Ectodermal cell (in vitro differentiated cells): Measurements from ENCODE around the gene ASTN1.

ENCODE experiments used
- H3K27ac ChIP-seq: 2 replicates; pipeline ENCODE4 v1.7.0; 2013; ENCODE audit warnings: mild to moderate bottlenecking, low read depth, low read length; ENCODE audit not compliant: insufficient read depth, poor library complexity, severe bottlenecking
- H3K27me3 ChIP-seq: 2 replicates; pipeline ENCODE4 v1.7.0; 2013; ENCODE audit warnings: mild to moderate bottlenecking, low read length; ENCODE audit not compliant: insufficient read depth, control insufficient read depth, poor library complexity, severe bottlenecking
- H3K36me3 ChIP-seq: one replicate; pipeline ENCODE4 v1.7.0; 2013; ENCODE audit warnings: low read length; ENCODE audit not compliant: control insufficient read depth, insufficient read depth
- H3K4me1 ChIP-seq: one replicate; pipeline ENCODE4 v1.7.0; 2013; ENCODE audit warnings: low read length; ENCODE audit not compliant: control insufficient read depth, insufficient read depth
- H3K4me3 ChIP-seq: 2 replicates; pipeline ENCODE4 v1.7.0; 2013; ENCODE audit warnings: low read depth, low read length, control low read depth; ENCODE audit not compliant: insufficient read depth
- H3K9me3 ChIP-seq: 2 replicates; pipeline ENCODE4 v1.7.0; 2013; ENCODE audit warnings: mild to moderate bottlenecking, low read length, moderate library complexity; ENCODE audit not compliant: control insufficient read depth
- WGBS, 2 experiments: methylation state at CpG; one replicate each; pipeline ENCODE4 v1.1.7; 2013; ENCODE audit warnings: missing lambda C conversion rate in 2 of 2; 5-methylcytosine and 5-hydroxymethylcytosine counted together

The ASTN1 gene

GRCh38 chr1:177133977-177134538 is 30.5 kb downstream of the ASTN1 start:
- Histone ChIP-seq H3K27me3 (no peaks in the 10 kb centered on the region), H3K4me1 (no peaks in the 10 kb centered on the region), H3K9me3 (no peaks in the 10 kb centered on the region), H3K4me3 (no peak overlapping the region), H3K36me3 (no peaks in the 10 kb centered on the region), H3K27ac (no peak overlapping the region)
- WGBS, 2 experiments, result 92 to 94% methylated on average over 4 of the region's 4 CpGs

- no peaks in the 10 kb centered on the region for H3K4me1 ChIP-seq
- no peak overlapping the region for H3K27ac ChIP-seq
- H3K36me3 ChIP-seq, result no peaks in the 10 kb centered on the region
- no peaks in the 10 kb centered on the region for H3K27me3 ChIP-seq
- WGBS, 2 experiments, result 94 to 100% methylated on average over 2 of the region's 2 CpGs
- H3K9me3 ChIP-seq, result no peaks in the 10 kb centered on the region
- no peak overlapping the region for H3K4me3 ChIP-seq
These were observed 32.4 kb downstream of the ASTN1 start for GRCh38 chr1:177132141-177132540.

- H3K9me3 ChIP-seq, result no peaks in the 10 kb centered on the region
- 85 to 89% methylated on average over 3 to 4 of the region's 4 CpGs for WGBS, 2 experiments
These were observed 32.8 kb downstream of the ASTN1 start for GRCh38 chr1:177131723-177132122.

GRCh38 chr1:177130451-177130945 is 34.0 kb downstream of the ASTN1 start:
- H3K4me3 ChIP-seq, result no peak overlapping the region
- WGBS, 2 experiments, result 91 to 94% methylated on average over 5 of the region's 5 CpGs
- H3K27ac ChIP-seq, result no peak overlapping the region
- no peaks in the 10 kb centered on the region for H3K4me1 ChIP-seq
- H3K9me3 ChIP-seq, result no peaks in the 10 kb centered on the region
- no peaks in the 10 kb centered on the region for H3K36me3 ChIP-seq
- no peaks in the 10 kb centered on the region for H3K27me3 ChIP-seq

More at GRCh38 chr1:177131723-177132122, 32.8 kb downstream of the ASTN1 start:
- Histone ChIP-seq H3K4me3 (no peak overlapping the region), H3K27me3 (no peaks in the 10 kb centered on the region), H3K36me3 (no peaks in the 10 kb centered on the region), H3K4me1 (no peaks in the 10 kb centered on the region), H3K27ac (no peak overlapping the region)

GRCh38 chr1:177128665-177129281 is 35.7 kb downstream of the ASTN1 start:
- H3K4me3 ChIP-seq, result no peak overlapping the region
- H3K27ac ChIP-seq, result no peak overlapping the region
- H3K27me3 ChIP-seq, result no peaks in the 10 kb centered on the region
- H3K4me1 ChIP-seq, result no peaks in the 10 kb centered on the region
- no peaks in the 10 kb centered on the region for H3K36me3 ChIP-seq
- no peaks in the 10 kb centered on the region for H3K9me3 ChIP-seq
- WGBS, 2 experiments, result 91 to 96% methylated on average over 4 of the region's 4 CpGs

- H3K27ac ChIP-seq, result no peak overlapping the region
- 76 to 77% methylated on average over 3 of the region's 3 CpGs for WGBS, 2 experiments
These were observed 38.2 kb downstream of the ASTN1 start for GRCh38 chr1:177126267-177126666.

GRCh38 chr1:177124577-177125278 is 39.8 kb downstream of the ASTN1 start:
- H3K27me3 ChIP-seq, result no peaks in the 10 kb centered on the region
- no peaks in the 10 kb centered on the region for H3K4me1 ChIP-seq
- no peaks in the 10 kb centered on the region for H3K9me3 ChIP-seq
- no peak overlapping the region for H3K4me3 ChIP-seq
- no peak overlapping the region for H3K27ac ChIP-seq
- H3K36me3 ChIP-seq, result no peaks in the 10 kb centered on the region
- WGBS, 2 experiments, result 94 to 97% methylated on average over 3 to 4 of the region's 4 CpGs

More at GRCh38 chr1:177126267-177126666, 38.2 kb downstream of the ASTN1 start:
- no peaks in the 10 kb centered on the region for H3K4me1 ChIP-seq
- H3K4me3 ChIP-seq, result no peak overlapping the region
- H3K9me3 ChIP-seq, result no peaks in the 10 kb centered on the region
- no peaks in the 10 kb centered on the region for H3K27me3 ChIP-seq
- no peaks in the 10 kb centered on the region for H3K36me3 ChIP-seq

- peaks cover 4% of the 10 kb centered on the region for H3K4me1 ChIP-seq
- no peak overlapping the region for H3K27ac ChIP-seq
- no peaks in the 10 kb centered on the region for H3K9me3 ChIP-seq
- no peak overlapping the region for H3K4me3 ChIP-seq
- no peaks in the 10 kb centered on the region for H3K27me3 ChIP-seq
- 88 to 92% methylated on average over 12 of the region's 12 CpGs for WGBS, 2 experiments
- no peaks in the 10 kb centered on the region for H3K36me3 ChIP-seq
These were observed 41.9 kb downstream of the ASTN1 start for GRCh38 chr1:177122461-177123251.

GRCh38 chr1:177119311-177119710 is 45.2 kb downstream of the ASTN1 start:
- H3K4me3 ChIP-seq, result no peak overlapping the region
- WGBS, 2 experiments, result 74 to 79% methylated on average over 4 of the region's 4 CpGs
- H3K27ac ChIP-seq, result no peak overlapping the region
- H3K9me3 ChIP-seq, result no peaks in the 10 kb centered on the region
- H3K4me1 ChIP-seq, result peaks cover 4% of the 10 kb centered on the region
- no peaks in the 10 kb centered on the region for H3K27me3 ChIP-seq
- H3K36me3 ChIP-seq, result no peaks in the 10 kb centered on the region

GRCh38 chr1:177118901-177119300 is 45.6 kb downstream of the ASTN1 start:
- WGBS, 2 experiments, result 89 to 100% methylated on average over 2 to 4 of the region's 4 CpGs
- Histone ChIP-seq H3K4me1 (peaks cover 4% of the 10 kb centered on the region), H3K9me3 (no peaks in the 10 kb centered on the region), H3K27ac (no peak overlapping the region), H3K36me3 (no peaks in the 10 kb centered on the region), H3K27me3 (no peaks in the 10 kb centered on the region), H3K4me3 (no peak overlapping the region)
